Skeletal muscle tissue (tissue), 2 donors: ENCODE results near the gene WNT5B. TPM values are rescaled to one million over a fixed set of nuclear protein-coding genes. Genes with fewer than 3 reads are reported as not detected.

Experiments
- small RNA-seq: library from RNA; depleted of rRNA; stranded (forward); fragments of <200 nt; gene quantifications from one replicate; pipeline ENCODE3, GENCODE V24; 2014
- total RNA-seq: library from RNA; depleted of rRNA; stranded (reverse); fragments of >200 nt; gene quantifications from one replicate; pipeline ENCODE4 v1.2.3, GENCODE V29; 2014

The WNT5B gene
- total RNA-seq, 1 donor from 2014 or later = 30.3 TPM

Small RNA genes within 50 kb of the gene (small RNA-seq; reads per million reads assigned to genes)
- gene MIR3649 = not detected

Other genes starting within 250 kb of the WNT5B start
- 5.2 TPM for gene FBXL14, start 34.6 kb upstream of the WNT5B start, total RNA-seq
- 35.5 TPM for gene ADIPOR2, start 61.8 kb downstream of the WNT5B start, total RNA-seq
- gene LRTM2, start 191.3 kb downstream of the WNT5B start, total RNA-seq = not detected